Pancreas (tissue), 10 donors: ENCODE data around the gene LPIN1. TPM values are rescaled to one million over a fixed set of nuclear protein-coding genes. Genes with fewer than 3 reads are reported as not detected.

Source experiments
- ATAC-seq, 4 donors: fragments of 200-7000 bp; cut with Tn5 transposase; one replicate each; pipeline versions ENCODE4 v1.8.0 to v1.9.1; 2020; ENCODE audit warnings: mild to moderate bottlenecking in 4 of 4, moderate library complexity in 4 of 4
- DNase-seq, 6 donors: peaks; one replicate each; pipeline ENCODE4 v3.0.0-alpha.2; 2020
- FAIRE-seq: peaks from 2 replicates; lab custom pipeline; 2012; peaks lifted over from hg19 to GRCh38; lab: Jason Lieb, UNC
- H3K27ac ChIP-seq, 4 donors: fragments of 200-600 bp; sonication (generic); 1 replicate in 3 of 4; 2 replicates in 1 of 4; pipeline versions ENCODE4 v1.5.0 to v1.8.0; 2020
- H3K27me3 ChIP-seq, 4 donors: fragments of 200-600 bp; one replicate each; pipeline ENCODE4 v1.8.0; 2021
- H3K36me3 ChIP-seq, 3 donors: fragments of 200-600 bp; sonication (generic) in 1 of 3; one replicate each; pipeline versions ENCODE4 v1.5.0 to v1.8.0; 2020 to 2021
- H3K4me1 ChIP-seq, 3 donors: fragments of 200-600 bp; one replicate each; pipeline ENCODE4 v1.8.0; 2021
- H3K4me3 ChIP-seq, 4 donors: fragments of 200-600 bp; sonication (generic) in 2 of 4; one replicate each; pipeline versions ENCODE4 v1.5.0 to v1.8.0; 2020 to 2021
- H3K9me3 ChIP-seq, 4 donors: fragments of 200-600 bp; one replicate each; pipeline ENCODE4 v1.8.0; 2021
- WGBS, 2 donors: extraction: QIAGEN DNeasy Blood & Tissue Kit; methylation state at CpG; one replicate each; pipeline ENCODE4 v1.1.7; 2013; 5-methylcytosine and 5-hydroxymethylcytosine counted together
- intact Hi-C, 3 donors: fragments of 100-400 bp; cut with DNase I; formaldehyde crosslinking; loops; one replicate each; pipeline versions ENCODE4 v1.11.1 to v1.14.2; 2022
- polyA plus RNA-seq, 2 donors: library from polyadenylated mRNA; stranded (reverse); fragments of 200-250 nt; gene quantifications; one replicate each; pipeline ENCODE4 v1.2.3, GENCODE V29; 2013
- total RNA-seq, 6 donors: library from RNA; stranded (reverse); fragmentation: NEBNext Ultra II Directional in 4 of 6; extraction: Animal tissue kit (Norgen Biotek cat#: 25700) in 4 of 6; gene quantifications; one replicate each; pipeline versions ENCODE4 v1.2.1 to v1.2.4, GENCODE V29; 2021 to 2023
- TF ChIP-seq, protein P1 (sequence below), 4 donors: fragments of 200-600 bp; sonication (generic) in 3 of 4; IDR thresholded peaks; one replicate each; pipeline versions ENCODE4 v1.5.0 to v1.8.0; 2021; ENCODE audit warnings: antibody characterized with exemption in 4 of 4
- donor health status: healthy with polysubstance abuse.
- donor health status: DM: no; HTN: no; CAD: no; lungs with moderate emphysema.
- donor health status: DM: no; HTN: no; CAD: no.
- donor health status: control.
- donor health status: control.
- donor health status: Bipolar disorder and iron deficiency.
- donor health status: DM: yes; HTN: yes; CAD: no.
- donor health status: DM: no; HTN: no; CAD: no.
- donor health status: DM: no; HTN: no; CAD: no.
- donor health status: DM: yes; HTN: yes; CAD: no.

The LPIN1 gene
- total and polyA plus RNA-seq, 8 donors = 7.4 to 16.5 (median 9.9) TPM

- no peak for FAIRE-seq
- Histone ChIP-seq H3K4me3 (peak overlapping the region; percentile 74 to 86 (median 81)), H3K27me3 (no peaks in the 10 kb centered on the region), H3K36me3 (no peaks in the 10 kb centered on the region), H3K4me1 (peaks cover 4 to 15% (median 5%) of the 10 kb centered on the region in 3 donors), H3K9me3 (no peaks in the 10 kb centered on the region), H3K27ac (peak overlapping the region; percentile 60 to 79 (median 76))
- peak; percentile 9 to 50 (median 28) for ATAC-seq
- TF ChIP-seq, protein P1, sequence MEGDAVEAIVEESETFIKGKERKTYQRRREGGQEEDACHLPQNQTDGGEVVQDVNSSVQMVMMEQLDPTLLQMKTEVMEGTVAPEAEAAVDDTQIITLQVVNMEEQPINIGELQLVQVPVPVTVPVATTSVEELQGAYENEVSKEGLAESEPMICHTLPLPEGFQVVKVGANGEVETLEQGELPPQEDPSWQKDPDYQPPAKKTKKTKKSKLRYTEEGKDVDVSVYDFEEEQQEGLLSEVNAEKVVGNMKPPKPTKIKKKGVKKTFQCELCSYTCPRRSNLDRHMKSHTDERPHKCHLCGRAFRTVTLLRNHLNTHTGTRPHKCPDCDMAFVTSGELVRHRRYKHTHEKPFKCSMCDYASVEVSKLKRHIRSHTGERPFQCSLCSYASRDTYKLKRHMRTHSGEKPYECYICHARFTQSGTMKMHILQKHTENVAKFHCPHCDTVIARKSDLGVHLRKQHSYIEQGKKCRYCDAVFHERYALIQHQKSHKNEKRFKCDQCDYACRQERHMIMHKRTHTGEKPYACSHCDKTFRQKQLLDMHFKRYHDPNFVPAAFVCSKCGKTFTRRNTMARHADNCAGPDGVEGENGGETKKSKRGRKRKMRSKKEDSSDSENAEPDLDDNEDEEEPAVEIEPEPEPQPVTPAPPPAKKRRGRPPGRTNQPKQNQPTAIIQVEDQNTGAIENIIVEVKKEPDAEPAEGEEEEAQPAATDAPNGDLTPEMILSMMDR (IDR thresholded peaks at IDR 0.05) = no peak
- intact Hi-C loops = no loop called here
- peak in 2 of 6 donors; percentile 45 to 49 for DNase-seq
- 0 to 1% methylated on average over 22 to 42 of the region's 42 CpGs for WGBS, 2 donors
Measured at GRCh38 chr2:11746807-11747459, 501 bp downstream of the LPIN1 start.

- TF ChIP-seq, protein P1 (IDR thresholded peaks at IDR 0.05) = no peak
- H3K27ac ChIP-seq = no peak overlapping the region
- H3K36me3 ChIP-seq = no peaks in the 10 kb centered on the region
- WGBS, 2 donors = 58 to 78% methylated on average over 19 of the region's 19 CpGs
- H3K9me3 ChIP-seq = no peaks in the 10 kb centered on the region
- peaks cover 7 to 22% (median 11%) of the 10 kb centered on the region in 3 donors for H3K4me1 ChIP-seq
- no peaks in the 10 kb centered on the region for H3K27me3 ChIP-seq
- H3K4me3 ChIP-seq = peak overlapping the region in 2 of 4 donors; percentile 74 to 86
- intact Hi-C loops = no loop called here
- no peak for FAIRE-seq
- ATAC-seq = no peak
- no peak for DNase-seq
Measured at GRCh38 chr2:11748018-11748860, 1.8 kb downstream of the LPIN1 start.

DNA sequence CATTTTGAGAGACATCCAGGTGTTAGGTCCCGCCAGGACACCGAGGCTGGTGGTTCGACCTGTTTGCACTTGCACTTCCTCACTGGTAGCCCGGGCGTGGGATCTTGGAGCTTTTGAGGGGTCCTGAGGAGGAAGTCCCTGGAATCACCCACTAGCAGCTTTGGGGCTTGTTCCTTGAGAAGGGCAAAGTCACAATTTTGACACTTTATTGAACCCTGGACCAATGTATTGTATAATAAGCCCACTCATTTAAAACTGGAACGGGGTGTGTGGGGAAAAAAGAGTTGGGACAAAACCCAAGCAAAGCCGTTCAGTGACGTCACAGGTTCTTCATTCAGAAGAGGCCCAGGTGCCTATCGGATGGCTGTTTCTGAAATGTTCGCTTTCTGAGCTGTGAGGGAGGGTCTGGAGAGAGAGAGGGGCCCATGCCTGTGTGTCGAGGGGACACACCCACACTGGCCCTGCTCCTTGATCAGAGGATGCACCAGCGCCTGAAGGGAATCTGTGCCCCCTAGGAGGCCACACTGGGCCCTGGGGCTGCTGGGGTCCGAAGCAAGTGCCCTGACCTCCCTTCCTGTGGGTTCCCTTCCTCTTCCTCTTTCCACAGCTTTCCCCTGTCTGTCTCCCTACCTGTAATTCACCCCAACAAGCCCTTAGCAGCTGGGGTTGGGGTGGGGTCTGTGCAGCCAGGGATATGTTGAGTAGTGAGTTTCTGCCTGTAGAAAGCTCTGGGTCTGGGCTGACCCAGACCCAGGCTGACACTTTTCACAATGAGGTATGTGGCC, 2.6 kb downstream of the LPIN1 start:
- TF ChIP-seq, protein P1 (IDR thresholded peaks at IDR 0.05) = no peak
- DNase-seq (peak in 1 of 6 donors; percentile 50), ATAC-seq (no peak), FAIRE-seq (no peak)
- intact Hi-C loops = no loop called here
- Histone ChIP-seq H3K4me1 (peaks cover 15 to 22% (median 18%) of the 10 kb centered on the region in 3 donors), H3K9me3 (no peaks in the 10 kb centered on the region), H3K27ac (no peak overlapping the region), H3K4me3 (no peak overlapping the region), H3K36me3 (no peaks in the 10 kb centered on the region), H3K27me3 (no peaks in the 10 kb centered on the region)
- 79 to 92% methylated on average over 13 of the region's 13 CpGs for WGBS, 2 donors

- TF ChIP-seq, protein P1 (IDR thresholded peaks at IDR 0.05) = no peak
- no peak for ATAC-seq
- 85 to 86% methylated on average over 13 of the region's 13 CpGs for WGBS, 2 donors
- Histone ChIP-seq H3K9me3 (no peaks in the 10 kb centered on the region), H3K36me3 (no peaks in the 10 kb centered on the region), H3K4me1 (peaks cover 13 to 23% (median 17%) of the 10 kb centered on the region in 3 donors), H3K27ac (no peak overlapping the region), H3K4me3 (no peak overlapping the region), H3K27me3 (no peaks in the 10 kb centered on the region)
- FAIRE-seq = no peak
- intact Hi-C loops = no loop called here
- no peak for DNase-seq
Measured at GRCh38 chr2:11749646-11750349, 3.4 kb downstream of the LPIN1 start.
